WI38 (cell line): Measurements from ENCODE around the gene MS4A15.
"Not testable (repeated sequence)": the region's sequence is repeated elsewhere in the genome, so short reads cannot be mapped to it uniquely, and the experiment has no call there.

Experiments used
- H3K4me3 ChIP-seq: 2 replicates; pipeline ENCODE4 v1.5.1; 2011; ENCODE audit warnings: low read depth, mild to moderate bottlenecking, control low read depth, low read length
- CTCF ChIP-seq: IDR thresholded peaks from 2 replicates; pipeline ENCODE4 v1.5.1; 2012; ENCODE audit warnings: low read depth, mild to moderate bottlenecking, control low read depth, low read length

Gene MS4A15

GRCh38 chr11:60750911-60751310, 5.8 kb upstream of the MS4A15 start:
- TF ChIP-seq CTCF, result no peak
- H3K4me3 ChIP-seq, result no peak overlapping the region

GRCh38 chr11:60753309-60753708, 3.4 kb upstream of the MS4A15 start:
- no peak overlapping the region for H3K4me3 ChIP-seq
- no peak for TF ChIP-seq CTCF

GRCh38 chr11:60754887-60755286, 1.8 kb upstream of the MS4A15 start:
- no peak for TF ChIP-seq CTCF
- no peak overlapping the region for H3K4me3 ChIP-seq

- no peak overlapping the region for H3K4me3 ChIP-seq
- no peak for TF ChIP-seq CTCF
Observed at GRCh38 chr11:60757231-60757800, 649 bp downstream of the MS4A15 start.

DNA sequence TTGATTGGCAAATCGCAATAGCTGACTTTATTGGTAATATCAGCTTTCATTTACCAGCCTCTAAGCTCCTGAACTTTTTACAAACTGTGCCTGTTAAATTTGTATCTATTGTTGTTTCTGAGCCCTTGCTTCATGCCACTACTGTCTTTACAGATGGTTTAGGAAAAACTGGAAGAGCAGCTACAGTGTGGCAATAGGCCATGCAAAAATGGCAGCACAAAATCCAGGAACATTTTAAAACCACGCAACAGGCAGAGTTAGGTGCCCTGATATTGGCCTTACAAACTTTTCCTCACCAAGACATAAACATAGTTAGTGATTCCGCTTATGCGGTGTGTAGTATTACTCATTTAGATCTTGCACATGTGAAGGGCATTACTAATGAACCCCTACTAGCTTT, 2.0 kb downstream of the MS4A15 start:
- not testable (repeated sequence) for H3K4me3 ChIP-seq

GRCh38 chr11:60759438-60760225, 3.0 kb downstream of the MS4A15 start:
- H3K4me3 ChIP-seq, result not testable (repeated sequence)

GRCh38 chr11:60761436-60762190, 4.9 kb downstream of the MS4A15 start:
- no peak overlapping the region for H3K4me3 ChIP-seq
- TF ChIP-seq CTCF, result no peak
